Epidermal melanocyte (primary cell): ENCODE measurements around the gene RNU11.
"Not testable (repeated sequence)": the region's sequence is repeated elsewhere in the genome, so short reads cannot be mapped to it uniquely, and the experiment has no call there.

Experiments
- DNase-seq: peaks from one replicate; pipeline ENCODE4 v3.0.0; 2011; ENCODE audit warnings: low spot score; ENCODE audit not compliant: insufficient read length

The RNU11 gene

GRCh38 chr1:28648474-28649198 is at the start of gene RNU11:
TSS of gene RNU11 (plus strand) at chr1:28648600.
- DNase-seq: peak; percentile 31

- DNase-seq: peak; percentile 74
These were observed 46.7 kb upstream of the RNU11 start for GRCh38 chr1:28601696-28602095.

- DNase-seq: peak; percentile 81
These were observed 45.6 kb upstream of the RNU11 start for GRCh38 chr1:28602536-28603439.

- no peak for DNase-seq
These were observed 44.0 kb upstream of the RNU11 start for GRCh38 chr1:28604411-28604810.

- DNase-seq: no peak
These were observed 43.4 kb upstream of the RNU11 start for GRCh38 chr1:28604962-28605361.

- DNase-seq: no peak
These were observed 41.6 kb upstream of the RNU11 start for GRCh38 chr1:28606771-28607170.

GRCh38 chr1:28613175-28613574 is 35.2 kb upstream of the RNU11 start:
- DNase-seq: no peak

GRCh38 chr1:28631713-28632112 is 16.7 kb upstream of the RNU11 start:
- DNase-seq: no peak

GRCh38 chr1:28632560-28632959 is 15.8 kb upstream of the RNU11 start:
- peak; percentile 14 for DNase-seq

GRCh38 chr1:28640766-28641165 is 7.6 kb upstream of the RNU11 start:
- no peak for DNase-seq

GRCh38 chr1:28642056-28642846 is 6.1 kb upstream of the RNU11 start:
- DNase-seq: peak; percentile 44

- DNase-seq: peak; percentile 84
These were observed 5.4 kb upstream of the RNU11 start, which contains the start of gene TAF12 for GRCh38 chr1:28642847-28643635. TSS of gene TAF12 (minus strand) at chr1:28643067. CDS start at chr1:28622081, 20,986 bp downstream.

GRCh38 chr1:28644494-28644893 is 3.9 kb upstream of the RNU11 start:
- DNase-seq: peak; percentile 8

GRCh38 chr1:28645406-28645805 is 3.0 kb upstream of the RNU11 start:
- DNase-seq: not testable (repeated sequence)

GRCh38 chr1:28646040-28646439 is 2.4 kb upstream of the RNU11 start:
- no peak for DNase-seq

GRCh38 chr1:28648008-28648473 is 359 bp upstream of the RNU11 start:
- peak; percentile 81 for DNase-seq

- DNase-seq: not testable (repeated sequence)
These were observed 4.7 kb downstream of the RNU11 start for GRCh38 chr1:28653063-28653462.

GRCh38 chr1:28653870-28654269 is 5.5 kb downstream of the RNU11 start:
- DNase-seq: not testable (repeated sequence)

GRCh38 chr1:28655448-28656311 is 7.3 kb downstream of the RNU11 start:
- DNase-seq: not testable (repeated sequence)

- DNase-seq: no peak
These were observed 7.9 kb downstream of the RNU11 start for GRCh38 chr1:28656335-28656734.
